T-helper 2 cell (primary cell): ENCODE data around the gene PRSS33.

ENCODE experiments used
- DNase-seq, 5 experiments: peaks; one replicate each; pipeline versions ENCODE4 v3.0.0 to v3.0.0-alpha.2; 2012 to 2022

The PRSS33 gene

GRCh38 chr16:2820836-2821486 is 33.6 kb upstream of the PRSS33 start:
- DNase-seq: no peak

GRCh38 chr16:2819939-2820835 is 32.8 kb upstream of the PRSS33 start:
- no peak for DNase-seq

GRCh38 chr16:2819179-2819938 is 32.0 kb upstream of the PRSS33 start:
- DNase-seq: no peak

- DNase-seq: no peak
Observed at GRCh38 chr16:2818272-2818876, 31.0 kb upstream of the PRSS33 start.

GRCh38 chr16:2817340-2818271 is 30.2 kb upstream of the PRSS33 start:
- DNase-seq: peak in 1 of 5 experiments; percentile 26

- DNase-seq: peak in 2 of 5 experiments; percentile 36 to 48
Observed at GRCh38 chr16:2816751-2817339, 29.5 kb upstream of the PRSS33 start, which contains the start of gene PRSS21. Gene PRSS21, plus strand, starts transcription at chr16:2817237. Its CDS starts 32 bp downstream, at chr16:2817269.

GRCh38 chr16:2815299-2815771 is 28.0 kb upstream of the PRSS33 start:
- DNase-seq: no peak

GRCh38 chr16:2814551-2815298 is 27.4 kb upstream of the PRSS33 start:
- DNase-seq: no peak

- no peak for DNase-seq
Observed at GRCh38 chr16:2813771-2814221, 26.4 kb upstream of the PRSS33 start.

- DNase-seq: no peak
Observed at GRCh38 chr16:2811703-2812471, 24.5 kb upstream of the PRSS33 start.

- DNase-seq: no peak
Observed at GRCh38 chr16:2810651-2811050, 23.3 kb upstream of the PRSS33 start.

GRCh38 chr16:2809149-2809760 is 21.9 kb upstream of the PRSS33 start:
- no peak for DNase-seq

- no peak for DNase-seq
Observed at GRCh38 chr16:2808181-2808580, 20.8 kb upstream of the PRSS33 start.

GRCh38 chr16:2806286-2806685 is 18.9 kb upstream of the PRSS33 start:
- no peak for DNase-seq

- DNase-seq: no peak
Observed at GRCh38 chr16:2804728-2805127, 17.4 kb upstream of the PRSS33 start.

GRCh38 chr16:2803545-2804195 is 16.3 kb upstream of the PRSS33 start:
- no peak for DNase-seq

- DNase-seq: no peak
Observed at GRCh38 chr16:2799859-2800226, 12.5 kb upstream of the PRSS33 start.

- DNase-seq: no peak
Observed at GRCh38 chr16:2799205-2799858, 12.0 kb upstream of the PRSS33 start.
